Suprapubic skin (tissue), 4 donors: ENCODE measurements around the gene CEACAM18.

ENCODE experiments used
- CTCF ChIP-seq, 2 donors: fragments of 200-600 bp in 1 of 2; fragments of 450-650 bp in 1 of 2; sonication (generic) in 1 of 2; IDR thresholded peaks; one replicate each; pipeline ENCODE4 v1.5.1; 2016 to 2019; ENCODE audit warnings: antibody characterized with exemption in 2 of 2, mild to moderate bottlenecking in 1 of 2, moderate library complexity in 1 of 2
- EP300 ChIP-seq: sonication (generic); formaldehyde crosslinking; IDR thresholded peaks from one replicate; pipeline ENCODE4 v1.6.1; 2017; ENCODE audit warnings: antibody characterized with exemption
- POLR2A ChIP-seq, 2 donors: fragments of 450-650 bp; IDR thresholded peaks; one replicate each; pipeline ENCODE4 v1.6.1; 2017; ENCODE audit warnings: antibody characterized with exemption in 2 of 2, mild to moderate bottlenecking in 2 of 2, moderate library complexity in 2 of 2
- POLR2AphosphoS5 ChIP-seq, 3 donors: sonication (generic); formaldehyde crosslinking; IDR thresholded peaks; one replicate each; pipeline ENCODE4 v1.6.1; 2017; ENCODE audit warnings: antibody characterized with exemption in 3 of 3

GRCh38 chr19:51433043-51433442 is 45.3 kb upstream of the CEACAM18 start:
- no peak for TF ChIP-seq POLR2A (IDR thresholded peaks at IDR 0.05)
- no peak for TF ChIP-seq CTCF (IDR thresholded peaks at IDR 0.05)
- no peak for TF ChIP-seq POLR2AphosphoS5 (IDR thresholded peaks at IDR 0.05)
- TF ChIP-seq EP300: no peak
